ENCODE data around the gene TNPO3.
"Not testable (repeated sequence)": the region's sequence is repeated elsewhere in the genome, so short reads cannot be mapped to it uniquely, and the experiment has no call there.

The TNPO3 gene

GRCh38 chr7:129014501-129015101 lies 40.3 kb downstream of the TNPO3 start:
- DNase-seq (ENCODE audit: low read depth), result no peak

GRCh38 chr7:129013048-129013724 lies 41.7 kb downstream of the TNPO3 start:
- no peak for DNase-seq (ENCODE audit: low read depth)

GRCh38 chr7:129012641-129013040 lies 42.3 kb downstream of the TNPO3 start:
- DNase-seq (ENCODE audit: low read depth), result no peak

- no peak for DNase-seq (ENCODE audit: low read depth)
Measured at GRCh38 chr7:129010075-129010474, 44.8 kb downstream of the TNPO3 start.

- DNase-seq (ENCODE audit: low read depth), result no peak
Measured at GRCh38 chr7:129009437-129009836, 45.5 kb downstream of the TNPO3 start.

GRCh38 chr7:129008645-129009414 lies 46.1 kb downstream of the TNPO3 start:
- no peak for DNase-seq (ENCODE audit: low read depth)

GRCh38 chr7:129007572-129007971 lies 47.3 kb downstream of the TNPO3 start:
- DNase-seq (ENCODE audit: low read depth), result no peak

GRCh38 chr7:129006636-129007414 lies 48.1 kb downstream of the TNPO3 start:
- no peak for DNase-seq (ENCODE audit: low read depth)

- no peak for DNase-seq (ENCODE audit: low read depth)
Measured at GRCh38 chr7:129005186-129005585, 49.7 kb downstream of the TNPO3 start.

GRCh38 chr7:128997181-128997580 lies 57.7 kb downstream of the TNPO3 start:
- DNase-seq (ENCODE audit: low read depth), result no peak

GRCh38 chr7:128994560-128994959 lies 60.4 kb downstream of the TNPO3 start:
- not testable (repeated sequence) for DNase-seq (ENCODE audit: low read depth)

GRCh38 chr7:128993419-128993818 lies 61.5 kb downstream of the TNPO3 start:
- DNase-seq (ENCODE audit: low read depth), result no peak

GRCh38 chr7:128989961-128990360 lies 65.0 kb downstream of the TNPO3 start:
- no peak for DNase-seq (ENCODE audit: low read depth)

GRCh38 chr7:128988372-128988771 lies 66.5 kb downstream of the TNPO3 start:
- DNase-seq (ENCODE audit: low read depth), result no peak

- DNase-seq (ENCODE audit: low read depth), result no peak
Measured at GRCh38 chr7:128986609-128987008, 68.3 kb downstream of the TNPO3 start.

GRCh38 chr7:128985660-128986059 lies 69.3 kb downstream of the TNPO3 start:
- DNase-seq (ENCODE audit: low read depth), result no peak

GRCh38 chr7:128982105-128982504 lies 72.8 kb downstream of the TNPO3 start:
- DNase-seq (ENCODE audit: low read depth), result no peak

- no peak for DNase-seq (ENCODE audit: low read depth)
Measured at GRCh38 chr7:128974241-128974934, 80.5 kb downstream of the TNPO3 start.

GRCh38 chr7:128968624-128969023 lies 86.3 kb downstream of the TNPO3 start:
- no peak for DNase-seq (ENCODE audit: low read depth)

- DNase-seq (ENCODE audit: low read depth), result no peak
Measured at GRCh38 chr7:128963327-128963757, 91.6 kb downstream of the TNPO3 start.

- no peak for DNase-seq (ENCODE audit: low read depth)
Measured at GRCh38 chr7:128962899-128963298, 92.0 kb downstream of the TNPO3 start.
